GM19455 (cell line): ENCODE data around the gene VPS41.

ENCODE experiments used
- ATAC-seq: cut with Tn5 transposase; IDR thresholded peaks from one replicate; pipeline ENCODE4 v1.9.1; 2021; ENCODE audit not compliant: unreplicated experiment

The VPS41 gene

GRCh38 chr7:38907066-38907465 lies 1.9 kb downstream of the VPS41 start:
- ATAC-seq, result no peak

GRCh38 chr7:38905056-38905759 lies 3.8 kb downstream of the VPS41 start:
- ATAC-seq, result peak; percentile 41

- no peak for ATAC-seq
Measured at GRCh38 chr7:38903057-38903456, 5.9 kb downstream of the VPS41 start.

GRCh38 chr7:38902449-38902848 lies 6.5 kb downstream of the VPS41 start:
- ATAC-seq, result no peak

GRCh38 chr7:38893061-38893460 lies 15.9 kb downstream of the VPS41 start:
- ATAC-seq, result no peak

- ATAC-seq, result no peak
Measured at GRCh38 chr7:38890597-38890996, 18.4 kb downstream of the VPS41 start.

GRCh38 chr7:38889872-38890432 lies 19.0 kb downstream of the VPS41 start:
- no peak for ATAC-seq

GRCh38 chr7:38889079-38889478 lies 19.9 kb downstream of the VPS41 start:
- no peak for ATAC-seq

GRCh38 chr7:38886265-38886664 lies 22.7 kb downstream of the VPS41 start:
- no peak for ATAC-seq

- ATAC-seq, result no peak
Measured at GRCh38 chr7:38883706-38884105, 25.3 kb downstream of the VPS41 start.

GRCh38 chr7:38881947-38882684 lies 26.9 kb downstream of the VPS41 start:
- no peak for ATAC-seq

- no peak for ATAC-seq
Measured at GRCh38 chr7:38881015-38881414, 28.0 kb downstream of the VPS41 start.

- no peak for ATAC-seq
Measured at GRCh38 chr7:38880454-38880853, 28.5 kb downstream of the VPS41 start.

- no peak for ATAC-seq
Measured at GRCh38 chr7:38880035-38880434, 29.0 kb downstream of the VPS41 start.

- no peak for ATAC-seq
Measured at GRCh38 chr7:38878694-38879457, 30.1 kb downstream of the VPS41 start.

- ATAC-seq, result no peak
Measured at GRCh38 chr7:38873433-38873832, 35.6 kb downstream of the VPS41 start.

- no peak for ATAC-seq
Measured at GRCh38 chr7:38872202-38872601, 36.8 kb downstream of the VPS41 start.

- no peak for ATAC-seq
Measured at GRCh38 chr7:38870147-38870546, 38.8 kb downstream of the VPS41 start.

- no peak for ATAC-seq
Measured at GRCh38 chr7:38863601-38864291, 45.2 kb downstream of the VPS41 start.

- no peak for ATAC-seq
Measured at GRCh38 chr7:38862666-38863065, 46.3 kb downstream of the VPS41 start.
